B cell (primary cell): ENCODE measurements around the gene SOX15. TPM values are rescaled to one million over a fixed set of nuclear protein-coding genes. Genes with fewer than 3 reads are reported as not detected.

Source experiments
- ATAC-seq: fragments of 200-7000 bp; cut with Tn5 transposase; one replicate; pipeline ENCODE4 v1.10.0; 2021; ENCODE audit warnings: low read depth, mild to moderate bottlenecking, moderate number of reproducible peaks, moderate library complexity
- CTCF ChIA-PET: fragments of 350-600 bp; sonication (Branson Sonifier 250); formaldehyde crosslinking; loops from one replicate; lab custom pipeline; 2021; ENCODE audit warnings: antibody characterized with exemption, inconsistent platforms; lab: Charles Lee
- POLR2A ChIA-PET: fragments of 350-600 bp; sonication (Branson Sonifier 250); formaldehyde crosslinking; loops from one replicate; lab custom pipeline; 2021; ENCODE audit warnings: antibody characterized with exemption; lab: Charles Lee
- DNase-seq: peaks from one replicate; pipeline ENCODE4 v3.0.0; 2013
- H2AFZ ChIP-seq: 2 replicates; pipeline ENCODE4 v1.6.1; 2012; ENCODE audit warnings: mild to moderate bottlenecking, low read depth, low read length; ENCODE audit not compliant: insufficient read depth, poor library complexity, severe bottlenecking
- H3K27ac ChIP-seq, 2 donors: 1 replicate in 1 of 2; 2 replicates in 1 of 2; pipeline ENCODE4 v1.5.1; 2012 to 2013; ENCODE audit warnings: low read length in 2 of 2, mild to moderate bottlenecking in 2 of 2, moderate library complexity in 1 of 2
- H3K27me3 ChIP-seq, 4 experiments: fragments of 200-600 bp in 1 of 4; sonication (generic) in 1 of 4; replicated peaks in 1 of 4; 1 replicate in 2 of 4; 2 replicates in 2 of 4; pipeline versions ENCODE4 v1.6.1 to v1.7.0; 2013 to 2016; ENCODE audit warnings: low read length in 3 of 4, mild to moderate bottlenecking in 2 of 4, mixed read lengths in 1 of 4, moderate library complexity in 1 of 4; ENCODE audit not compliant: insufficient read depth in 4 of 4, control insufficient read depth in 3 of 4; ENCODE audit errors: control extremely low read depth in 1 of 4
- H3K36me3 ChIP-seq, 2 experiments: replicated peaks in 1 of 2; 1 replicate in 1 of 2; 2 replicates in 1 of 2; pipeline versions ENCODE4 v1.6.1 to v1.7.1; 2013; ENCODE audit warnings: low read length in 1 of 2; ENCODE audit not compliant: insufficient read depth in 2 of 2, control insufficient read depth in 1 of 2; ENCODE audit errors: control extremely low read depth in 1 of 2, extremely low read depth in 1 of 2
- H3K4me1 ChIP-seq, 2 donors: fragments of 200-600 bp in 1 of 2; sonication (generic) in 1 of 2; 1 replicate in 1 of 2; 2 replicates in 1 of 2; pipeline versions ENCODE4 v1.5.1 to v1.6.1; 2013 to 2017; ENCODE audit warnings: low read length in 2 of 2; ENCODE audit not compliant: control insufficient read depth in 2 of 2, insufficient read depth in 2 of 2
- H3K4me2 ChIP-seq: replicated peaks from 2 replicates; pipeline ENCODE3; 2012; ENCODE audit warnings: mild to moderate bottlenecking, low read depth, low read length; ENCODE audit not compliant: poor library complexity, severe bottlenecking
- H3K4me3 ChIP-seq, 5 experiments: fragments of 200-600 bp in 1 of 5; sonication (generic) in 1 of 5; 1 replicate in 3 of 5; 2 replicates in 2 of 5; pipeline versions ENCODE4 v1.5.1 to v1.7.0; 2011 to 2016; ENCODE audit warnings: low read length in 4 of 5, mild to moderate bottlenecking in 4 of 5, low read depth in 2 of 5, control low read depth in 1 of 5, moderate library complexity in 1 of 5; ENCODE audit not compliant: insufficient read depth in 1 of 5; ENCODE audit errors: control extremely low read depth in 1 of 5, extremely low read depth in 1 of 5
- H3K79me2 ChIP-seq: fragments of 200-600 bp; sonication (generic); one replicate; pipeline ENCODE4 v1.6.0; 2016; ENCODE audit warnings: low read length; ENCODE audit not compliant: control insufficient read depth, insufficient read depth
- H3K9ac ChIP-seq: fragments of 200-600 bp; sonication (generic); 2 replicates; pipeline ENCODE4 v1.6.1; 2017; ENCODE audit warnings: mild to moderate bottlenecking, low read length, moderate library complexity
- H3K9me3 ChIP-seq, 3 donors: one replicate each; pipeline versions ENCODE4 v1.6.1 to v1.7.1; 2013; ENCODE audit warnings: low read length in 2 of 3; ENCODE audit not compliant: control insufficient read depth in 2 of 3, insufficient read depth in 1 of 3; ENCODE audit errors: control extremely low read depth in 1 of 3
- H4K20me1 ChIP-seq: 2 replicates; pipeline ENCODE4 v1.6.0; 2012; ENCODE audit warnings: mild to moderate bottlenecking, low read length; ENCODE audit not compliant: insufficient read depth, control insufficient read depth, poor library complexity, severe bottlenecking
- H3K27ac Mint-ChIP-seq: one replicate; pipeline ENCODE4 v1.8.0; 2021; ENCODE audit warnings: mixed read lengths
- H3K27me3 Mint-ChIP-seq: one replicate; pipeline ENCODE4 v1.8.0; 2021; ENCODE audit warnings: mixed read lengths
- H3K4me1 Mint-ChIP-seq: one replicate; pipeline ENCODE4 v1.8.0; 2021; ENCODE audit warnings: mixed read lengths
- H3K4me3 Mint-ChIP-seq: one replicate; pipeline ENCODE4 v1.8.0; 2021; ENCODE audit warnings: mixed read lengths
- H3K9me3 Mint-ChIP-seq: one replicate; pipeline ENCODE4 v1.8.0; 2022; ENCODE audit warnings: mixed read lengths; ENCODE audit not compliant: insufficient read depth
- CTCF ChIP-seq: fragments of 200-600 bp; IDR thresholded peaks from one replicate; pipeline ENCODE4 v1.8.0; 2022; ENCODE audit warnings: antibody characterized with exemption, mild to moderate bottlenecking
- EZH2 ChIP-seq: IDR thresholded peaks from 2 replicates; pipeline ENCODE4 v1.6.1; 2012; ENCODE audit warnings: borderline replicate concordance, low read depth, mild to moderate bottlenecking, moderate library complexity, low read length; ENCODE audit not compliant: insufficient read depth, poor library complexity, severe bottlenecking
- WGBS: methylation state at CpG from one replicate; pipeline ENCODE4 v1.1.5; 2013; ENCODE audit warnings: missing lambda C conversion rate; ENCODE audit not compliant: insufficient coverage; 5-methylcytosine and 5-hydroxymethylcytosine counted together
- intact Hi-C: fragments of 100-400 bp; cut with micrococcal nuclease; formaldehyde crosslinking; loops from one replicate; pipeline ENCODE4 v1.10.0; 2022
- polyA plus RNA-seq: library from polyadenylated mRNA; depleted of rRNA; stranded (reverse); fragments of >200 nt; gene quantifications from 2 replicates; pipeline ENCODE4 v1.2.3, GENCODE V29; 2012
- total RNA-seq, 2 donors: library from RNA; stranded (reverse); fragments of 120-200 nt in 1 of 2; gene quantifications; 1 replicate in 1 of 2; 2 replicates in 1 of 2; pipeline versions ENCODE4 v1.2.3 to v1.2.4, GENCODE V29; 2013 to 2022

Gene SOX15
- total and polyA plus RNA-seq, 2 donors (not counting 1 experiment from before 2014, with no cell fraction given), result 0.18 to 0.96 TPM

DNA sequence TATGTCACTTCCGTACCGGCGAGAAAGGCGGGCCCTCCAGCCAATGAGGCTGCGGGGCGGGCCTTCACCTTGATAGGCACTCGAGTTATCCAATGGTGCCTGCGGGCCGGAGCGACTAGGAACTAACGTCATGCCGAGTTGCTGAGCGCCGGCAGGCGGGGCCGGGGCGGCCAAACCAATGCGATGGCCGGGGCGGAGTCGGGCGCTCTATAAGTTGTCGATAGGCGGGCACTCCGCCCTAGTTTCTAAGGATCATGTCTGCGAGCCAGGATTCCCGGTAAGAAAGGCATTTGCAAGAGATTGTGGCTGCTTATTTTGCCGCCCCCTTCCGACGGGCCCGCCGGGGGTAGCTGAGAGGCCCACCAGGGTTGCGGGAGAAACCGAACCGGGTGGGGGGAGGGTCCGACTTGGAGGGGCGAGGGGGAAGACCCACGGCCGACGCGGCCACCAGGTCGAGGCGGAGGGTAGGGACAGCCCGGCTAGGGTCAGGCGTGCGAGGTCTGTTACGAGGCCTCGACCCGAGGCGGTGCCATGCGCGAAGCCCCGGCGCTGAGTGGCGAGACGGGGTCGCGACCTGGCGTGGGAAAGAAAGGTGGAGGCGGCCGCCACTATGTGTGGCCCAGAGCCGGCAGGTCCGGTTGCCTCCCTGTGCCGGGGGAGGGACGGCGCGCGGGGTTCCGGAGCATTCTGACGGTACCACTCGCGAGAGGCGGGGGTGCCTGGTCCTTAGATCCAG is 17.1 kb downstream of the SOX15 start:
- POLR2A ChIA-PET, result interaction anchor here (0.6 to 2.4 kb wide), 12 partner anchors 11 to 137 kb away, joined by 3 to 15 read pairs (median 4); partner anchors contain the start of genes MPDU1, POLR2A, SAT2 and SENP3
- peak; percentile 83 for ATAC-seq

More for the DNA sequence above, 17.1 kb downstream of the SOX15 start:
- peak overlapping the region; percentile 85 to 94 for H3K27ac ChIP-seq
- H3K4me2 ChIP-seq, result peak overlapping the region; percentile 89
- peaks cover 40% of the 10 kb centered on the region for H3K79me2 ChIP-seq
- Mint-ChIP-seq H3K27me3 (no peaks in the 10 kb centered on the region), H3K4me3 (peak overlapping the region; percentile 94), H3K27ac (peak overlapping the region; percentile 99), H3K9me3 (no peaks in the 10 kb centered on the region), H3K4me1 (peaks cover 52% of the 10 kb centered on the region)
- no peaks in the 10 kb centered on the region for H3K27me3 ChIP-seq
- peaks cover 50% of the 10 kb centered on the region for H4K20me1 ChIP-seq
- TF ChIP-seq EZH2 (no peak), CTCF (no peak)
- H3K9ac ChIP-seq, result peak overlapping the region; percentile 98
- no peak overlapping the region for H2AFZ ChIP-seq
- H3K9me3 ChIP-seq, result no peaks in the 10 kb centered on the region
- CTCF ChIA-PET, result interaction anchor here (1.0 to 4.9 kb wide), 6 partner anchors 12 to 137 kb away, joined by 3 to 21 read pairs (median 8); partner anchors contain the start of genes FXR2, MPDU1 and SENP3
- under 1% methylated on average over 73 of the region's 73 CpGs for WGBS
- H3K4me3 ChIP-seq, result peak overlapping the region; percentile 72 to 98 (median 93)
- peaks cover 20 to 62% of the 10 kb centered on the region in 2 experiments for H3K36me3 ChIP-seq
- peaks cover 22 to 29% of the 10 kb centered on the region in 2 donors for H3K4me1 ChIP-seq
- intact Hi-C loops, result loop anchor here (1.0 to 10.0 kb wide), 13 partner anchors 11 to 558 kb away; partner anchors contain the start of genes CYB5D1, EIF5A, ELP5 and MPDU1
- DNase-seq, result peak; percentile 100
